GM12873 (cell line): ENCODE results near the gene CANT1.

Source experiments
- TF ChIP-seq, protein P1 (sequence below): IDR thresholded peaks from 2 replicates; pipeline ENCODE4 v1.5.1; 2012; ENCODE audit warnings: low read depth, mild to moderate bottlenecking, moderate library complexity, low read length, control low read depth; ENCODE audit not compliant: insufficient read depth; ENCODE audit errors: missing control alignments

Gene CANT1

DNA sequence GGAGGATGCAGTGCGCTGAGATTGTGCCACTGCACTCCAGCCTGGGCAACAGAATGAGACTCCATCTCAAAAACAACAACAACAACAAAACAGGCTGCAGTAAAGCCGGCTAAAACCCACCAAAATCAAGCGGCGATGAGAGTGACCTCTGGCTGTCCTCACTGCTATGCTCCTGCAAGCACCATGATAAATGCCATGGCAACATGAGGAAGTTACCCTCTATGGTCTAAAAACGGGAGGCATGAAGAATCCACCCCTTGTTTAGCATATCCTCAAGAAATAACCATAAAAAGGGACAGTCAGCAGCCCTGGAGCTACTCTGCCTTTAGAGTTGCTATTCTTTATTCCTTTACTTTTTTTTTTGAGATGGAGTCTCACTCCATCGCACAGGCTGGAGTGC, 21.4 kb downstream of the CANT1 start:
- TF ChIP-seq, protein P1, sequence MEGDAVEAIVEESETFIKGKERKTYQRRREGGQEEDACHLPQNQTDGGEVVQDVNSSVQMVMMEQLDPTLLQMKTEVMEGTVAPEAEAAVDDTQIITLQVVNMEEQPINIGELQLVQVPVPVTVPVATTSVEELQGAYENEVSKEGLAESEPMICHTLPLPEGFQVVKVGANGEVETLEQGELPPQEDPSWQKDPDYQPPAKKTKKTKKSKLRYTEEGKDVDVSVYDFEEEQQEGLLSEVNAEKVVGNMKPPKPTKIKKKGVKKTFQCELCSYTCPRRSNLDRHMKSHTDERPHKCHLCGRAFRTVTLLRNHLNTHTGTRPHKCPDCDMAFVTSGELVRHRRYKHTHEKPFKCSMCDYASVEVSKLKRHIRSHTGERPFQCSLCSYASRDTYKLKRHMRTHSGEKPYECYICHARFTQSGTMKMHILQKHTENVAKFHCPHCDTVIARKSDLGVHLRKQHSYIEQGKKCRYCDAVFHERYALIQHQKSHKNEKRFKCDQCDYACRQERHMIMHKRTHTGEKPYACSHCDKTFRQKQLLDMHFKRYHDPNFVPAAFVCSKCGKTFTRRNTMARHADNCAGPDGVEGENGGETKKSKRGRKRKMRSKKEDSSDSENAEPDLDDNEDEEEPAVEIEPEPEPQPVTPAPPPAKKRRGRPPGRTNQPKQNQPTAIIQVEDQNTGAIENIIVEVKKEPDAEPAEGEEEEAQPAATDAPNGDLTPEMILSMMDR = no peak

GRCh38 chr17:78986649-78987328, 22.8 kb downstream of the CANT1 start:
- TF ChIP-seq, protein P1 = no peak

DNA sequence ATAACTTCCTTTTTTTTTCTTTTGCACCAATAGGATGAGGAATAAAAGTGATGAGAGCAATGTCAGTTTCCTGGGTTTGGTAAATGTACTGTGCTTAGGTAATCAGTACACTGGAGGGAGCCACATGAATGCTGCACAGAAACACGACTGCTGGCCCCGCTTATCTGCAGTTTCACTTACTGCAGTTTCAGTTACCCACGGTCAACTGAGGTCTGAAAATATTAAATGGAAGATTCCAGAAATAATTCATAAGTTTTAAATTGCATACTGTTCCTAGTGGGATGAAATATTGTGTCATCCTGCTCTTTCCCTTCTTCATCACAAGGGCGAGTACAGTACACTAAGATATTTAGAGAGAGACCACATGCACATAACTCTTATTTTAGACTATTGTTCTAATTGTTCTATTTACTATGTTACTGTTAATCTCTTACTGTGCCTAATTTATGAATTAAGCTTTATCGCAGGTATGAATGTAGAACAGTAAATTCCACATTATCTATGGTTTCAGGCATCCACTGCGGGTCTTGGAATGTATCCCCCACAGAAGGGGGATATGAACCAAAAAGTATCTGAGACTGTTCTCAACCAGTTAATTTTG, 23.4 kb downstream of the CANT1 start:
- TF ChIP-seq, protein P1 = peak; percentile 41

GRCh38 chr17:78985395-78985794, 24.2 kb downstream of the CANT1 start:
- TF ChIP-seq, protein P1 = no peak

GRCh38 chr17:78981010-78981888, 28.3 kb downstream of the CANT1 start:
- TF ChIP-seq, protein P1 = no peak

GRCh38 chr17:78980624-78980972, 29.0 kb downstream of the CANT1 start:
- TF ChIP-seq, protein P1 = no peak
